ENCODE results near the gene ACSF3.

Gene ACSF3

DNA sequence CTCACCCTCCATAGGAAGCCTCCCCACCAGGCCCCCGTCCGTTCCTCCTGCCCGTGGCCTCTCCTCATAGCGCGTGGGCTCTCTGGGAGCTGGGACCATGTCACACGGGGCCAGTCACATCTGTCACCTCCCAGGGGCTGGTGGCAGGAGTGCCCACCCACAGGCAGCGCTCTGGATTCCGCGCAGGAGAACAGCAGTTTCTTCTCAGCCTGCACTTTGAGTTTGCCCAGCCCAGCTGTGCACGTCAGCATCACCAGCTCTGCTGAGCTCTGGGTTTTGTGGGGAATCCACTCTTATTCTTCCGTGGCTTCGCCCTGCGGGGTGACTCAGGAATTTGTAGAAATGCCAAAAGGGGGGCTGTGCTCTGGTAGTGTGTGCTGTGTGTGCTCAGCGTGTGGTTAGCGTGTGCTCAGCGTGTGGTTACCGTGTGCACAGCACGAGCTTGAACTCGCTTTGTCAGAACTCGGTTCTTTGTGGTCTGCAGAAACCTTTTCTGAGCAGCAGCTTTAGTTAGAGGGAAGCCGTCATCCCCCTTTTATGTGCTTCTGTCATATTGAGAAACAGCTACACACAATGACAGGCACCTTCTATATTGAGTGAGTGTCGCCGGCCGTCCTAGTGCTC, 3.2 kb downstream of the ACSF3 start:
- peak; percentile 37 to 78 for DNase-seq

DNA sequence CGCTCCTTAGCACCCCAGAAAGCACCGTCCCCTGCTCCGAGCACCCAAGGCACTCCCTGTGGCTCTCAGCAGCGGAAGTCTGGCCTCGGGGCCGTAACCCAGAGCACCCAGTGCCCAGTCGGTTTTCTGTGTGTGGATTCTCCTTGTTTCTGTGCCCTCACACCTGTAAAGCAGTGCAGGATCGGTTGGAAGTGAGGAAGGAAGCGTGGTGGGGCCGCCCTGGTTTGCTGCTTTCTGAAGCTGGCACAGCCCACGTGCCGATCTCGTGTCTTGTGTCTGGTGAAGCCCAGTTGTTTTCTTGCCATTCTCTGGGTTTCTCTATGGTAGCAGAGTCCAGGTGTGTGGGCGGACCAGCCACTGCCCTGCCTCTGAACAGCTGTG, 3.7 kb downstream of the ACSF3 start:
- DNase-seq, result peak in 1 of 2 experiments; percentile 28

DNA sequence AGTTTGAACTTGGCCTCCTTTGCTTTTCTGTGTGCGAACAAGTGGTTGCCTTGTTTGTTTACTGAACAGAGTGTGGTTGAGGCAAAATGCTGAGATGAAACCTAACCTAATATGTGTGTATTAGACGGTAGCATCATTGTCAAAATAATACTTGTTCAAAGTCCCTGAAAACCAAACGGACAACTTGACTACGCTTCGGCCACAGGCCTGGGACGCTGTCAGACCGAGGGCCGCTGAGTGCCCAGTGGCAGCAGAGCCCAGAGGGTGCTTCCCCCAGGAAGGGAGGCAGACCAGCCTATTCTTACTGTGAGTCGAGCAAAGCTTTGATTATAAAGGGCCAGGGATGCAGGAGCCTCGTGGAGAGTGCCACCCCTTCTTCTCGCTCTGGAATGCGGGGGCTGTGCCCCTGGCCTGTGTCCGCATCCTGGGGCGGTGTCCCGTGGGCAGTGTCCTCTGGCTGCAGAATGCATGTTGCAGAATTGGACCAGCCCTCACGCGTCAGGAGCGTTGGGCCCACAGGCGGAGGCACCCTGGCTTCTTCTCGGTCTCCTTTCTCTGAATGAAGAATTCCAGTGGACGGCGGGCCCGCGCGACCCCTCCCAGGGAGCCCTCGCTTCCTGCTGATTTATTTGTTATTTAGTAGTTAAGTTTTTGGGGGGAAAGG, 5.2 kb downstream of the ACSF3 start:
- DNase-seq, result no peak

DNA sequence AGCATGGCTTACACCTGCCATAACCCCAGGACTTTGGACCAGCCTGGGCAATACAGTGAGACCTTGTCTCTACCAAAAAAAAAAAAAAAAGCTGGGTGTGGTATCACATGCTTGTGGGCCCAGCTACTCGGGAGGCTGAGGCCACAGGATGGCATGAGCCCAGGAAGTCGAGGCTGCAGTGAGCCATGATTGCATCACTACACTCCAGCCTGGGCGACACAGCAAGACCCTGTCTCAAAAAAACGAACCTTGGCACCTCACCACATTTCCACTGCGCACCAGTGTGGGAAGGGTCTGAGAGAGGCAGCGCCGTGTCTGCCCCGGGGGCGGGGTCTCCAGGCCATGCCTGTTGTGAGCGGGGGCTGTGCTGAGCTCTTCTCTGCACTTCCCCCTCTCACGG, 6.3 kb downstream of the ACSF3 start:
- DNase-seq, result no peak

DNA sequence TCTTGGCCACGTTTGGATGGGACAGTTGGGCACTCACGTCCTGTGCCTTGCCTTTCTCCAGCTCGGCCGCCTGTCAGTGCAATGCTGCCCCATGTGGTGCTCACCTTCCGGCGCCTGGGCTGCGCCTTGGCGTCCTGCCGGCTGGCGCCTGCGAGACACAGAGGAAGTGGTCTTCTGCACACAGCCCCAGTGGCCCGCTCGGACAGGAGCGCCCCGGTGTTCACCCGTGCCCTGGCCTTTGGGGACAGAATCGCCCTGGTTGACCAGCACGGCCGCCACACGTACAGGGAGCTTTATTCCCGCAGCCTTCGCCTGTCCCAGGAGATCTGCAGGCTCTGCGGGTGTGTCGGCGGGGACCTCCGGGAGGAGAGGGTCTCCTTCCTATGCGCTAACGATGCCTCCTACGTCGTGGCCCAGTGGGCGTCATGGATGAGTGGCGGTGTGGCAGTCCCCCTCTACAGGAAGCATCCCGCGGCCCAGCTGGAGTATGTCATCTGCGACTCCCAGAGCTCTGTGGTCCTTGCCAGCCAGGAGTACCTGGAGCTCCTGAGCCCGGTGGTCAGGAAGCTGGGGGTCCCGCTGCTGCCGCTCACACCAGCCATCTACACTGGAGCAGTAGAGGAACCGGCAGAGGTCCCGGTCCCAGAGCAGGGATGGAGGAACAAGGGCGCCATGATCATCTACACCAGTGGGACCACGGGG, 7.1 kb downstream of the ACSF3 start:
- DNase-seq, result no peak

DNA sequence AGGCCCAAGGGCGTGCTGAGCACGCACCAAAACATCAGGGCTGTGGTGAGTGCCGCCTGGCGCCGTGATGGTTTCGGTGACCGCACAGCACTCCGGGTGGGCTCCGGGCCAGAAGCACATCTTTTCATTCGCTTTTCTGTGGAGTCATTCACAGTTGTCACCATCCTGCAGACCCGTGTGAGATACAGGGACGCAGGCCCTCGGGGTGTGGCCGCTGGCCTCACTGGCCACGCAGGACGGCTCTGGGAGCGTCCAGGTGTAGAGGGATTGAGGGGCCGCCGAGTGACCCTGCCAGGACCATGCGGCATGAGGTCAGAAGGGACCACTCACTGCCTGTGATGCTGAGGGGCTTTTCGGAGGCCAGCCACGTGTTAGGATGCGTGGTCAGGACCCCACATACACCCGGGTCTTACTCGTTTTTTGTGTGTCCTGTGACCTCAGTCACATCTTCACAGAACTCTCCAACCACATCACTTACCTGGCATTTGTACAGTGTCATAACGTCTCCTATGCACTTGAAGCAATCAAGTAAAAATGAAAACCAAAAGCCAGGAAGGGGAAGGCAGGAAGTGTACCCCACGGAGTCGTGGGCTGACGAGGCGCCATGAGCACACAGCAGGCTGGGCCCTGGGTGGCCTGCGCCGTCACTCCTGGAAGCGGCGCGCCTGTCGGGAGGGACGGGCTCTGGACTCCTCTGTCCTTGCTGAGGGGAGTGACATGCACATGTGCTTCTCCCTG, 7.8 kb downstream of the ACSF3 start:
- no peak for DNase-seq

DNA sequence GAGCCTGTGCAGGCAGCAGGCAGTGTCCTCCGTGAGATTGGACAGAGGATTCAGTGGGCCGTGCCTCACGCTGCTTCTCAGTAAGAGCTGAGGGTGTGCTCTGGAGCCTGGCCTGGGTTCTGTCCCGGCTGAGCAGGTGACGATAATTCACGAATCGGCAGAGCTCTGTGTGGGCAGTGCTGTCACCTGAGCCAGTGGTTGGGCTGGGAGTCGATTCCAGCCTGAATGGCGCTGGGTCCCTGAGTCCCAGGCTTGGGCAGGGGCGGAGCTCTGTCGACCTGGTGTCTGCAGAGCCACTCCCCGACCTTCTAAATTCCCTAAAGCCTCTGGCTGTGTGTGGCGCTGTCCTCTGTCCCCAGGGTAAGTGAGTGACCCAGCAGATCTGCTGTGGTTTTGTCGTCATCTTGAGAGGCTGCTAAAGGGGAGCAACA, 8.4 kb downstream of the ACSF3 start:
- no peak for DNase-seq

DNA sequence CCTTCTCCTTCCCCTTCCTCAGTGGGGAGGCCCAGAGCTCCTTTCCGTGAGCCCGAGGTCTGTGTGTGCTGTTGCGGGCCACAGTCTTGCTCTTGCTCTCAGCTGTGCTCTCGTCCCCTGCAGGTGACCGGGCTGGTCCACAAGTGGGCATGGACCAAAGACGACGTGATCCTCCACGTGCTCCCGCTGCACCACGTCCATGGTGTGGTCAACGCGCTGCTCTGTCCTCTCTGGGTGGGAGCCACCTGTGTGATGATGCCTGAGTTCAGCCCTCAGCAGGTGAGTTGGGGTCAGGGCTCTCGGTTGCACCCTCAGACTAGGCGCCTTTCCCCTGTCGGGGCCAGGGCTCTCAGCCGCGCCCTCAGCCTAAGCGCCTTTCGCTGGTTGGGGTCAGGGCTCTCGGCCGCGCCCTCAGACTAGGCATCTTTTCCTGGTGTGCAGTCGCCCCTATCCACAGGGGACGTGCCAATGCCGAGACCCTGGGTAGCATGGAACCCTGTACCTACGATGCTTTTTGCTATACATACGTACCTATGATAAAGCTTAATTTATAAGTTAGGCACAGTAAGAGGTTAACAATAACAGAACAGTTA, 8.9 kb downstream of the ACSF3 start:
- DNase-seq, result no peak

DNA sequence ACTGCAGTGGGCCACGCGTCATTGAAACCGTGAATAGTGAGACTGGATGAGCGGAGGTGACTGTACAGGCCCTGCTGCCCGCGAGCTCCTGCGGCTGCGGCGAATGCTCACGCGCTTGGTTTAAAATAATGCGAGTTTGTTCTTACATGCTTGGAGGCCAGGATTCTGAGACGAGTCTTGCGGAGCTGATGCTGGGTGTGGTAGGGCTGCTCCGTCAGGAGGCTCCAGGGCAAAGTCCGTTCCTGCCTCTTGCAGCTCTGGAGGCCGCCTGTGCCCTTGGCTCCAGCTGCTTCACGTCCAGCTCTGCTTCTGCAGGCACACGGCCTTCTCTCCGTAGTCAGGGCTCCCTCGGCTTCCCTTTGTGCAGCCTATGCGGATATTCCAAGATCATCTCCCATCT, 9.5 kb downstream of the ACSF3 start:
- no peak for DNase-seq

DNA sequence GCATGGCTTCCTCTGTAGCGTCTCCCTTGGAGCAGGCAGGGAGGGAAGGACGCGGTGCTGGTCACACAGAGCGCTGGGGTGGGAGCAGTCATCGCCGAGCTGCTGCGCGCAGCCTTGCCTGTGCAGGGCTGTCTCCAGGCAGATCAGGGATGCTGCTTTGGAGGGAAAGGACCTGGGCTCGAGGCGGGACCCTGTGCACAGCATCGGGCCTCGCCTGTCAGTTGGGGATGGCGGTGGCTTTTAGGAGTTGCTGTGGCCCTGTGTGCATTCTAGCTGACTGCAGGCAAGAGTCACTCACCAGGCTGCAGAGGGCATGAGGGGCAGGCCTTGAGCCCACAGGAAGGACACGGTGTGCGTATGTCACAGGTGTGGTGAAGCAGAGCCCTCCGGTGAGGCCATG, 10.1 kb downstream of the ACSF3 start:
- no peak for DNase-seq

DNA sequence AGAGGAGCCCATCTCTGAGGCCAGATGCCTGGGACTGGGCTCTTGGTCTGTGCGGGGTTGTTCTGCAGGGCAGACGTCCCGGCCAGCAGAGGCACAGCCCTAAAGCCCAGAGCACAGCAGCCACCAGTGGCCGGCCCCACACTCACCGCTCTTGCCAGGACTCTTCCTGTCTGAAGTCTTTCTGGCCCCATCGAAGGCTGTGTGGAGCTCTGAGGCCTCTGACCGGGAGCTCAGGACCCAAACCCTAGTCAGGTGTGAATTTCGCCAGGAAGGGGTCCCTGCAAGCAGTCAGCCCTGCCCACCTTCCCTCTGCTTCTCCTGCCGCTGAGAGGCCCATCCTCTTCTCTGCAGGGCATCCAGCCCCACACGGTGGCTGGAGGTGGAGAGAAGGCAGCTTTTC, 10.7 kb downstream of the ACSF3 start:
- DNase-seq, result no peak

DNA sequence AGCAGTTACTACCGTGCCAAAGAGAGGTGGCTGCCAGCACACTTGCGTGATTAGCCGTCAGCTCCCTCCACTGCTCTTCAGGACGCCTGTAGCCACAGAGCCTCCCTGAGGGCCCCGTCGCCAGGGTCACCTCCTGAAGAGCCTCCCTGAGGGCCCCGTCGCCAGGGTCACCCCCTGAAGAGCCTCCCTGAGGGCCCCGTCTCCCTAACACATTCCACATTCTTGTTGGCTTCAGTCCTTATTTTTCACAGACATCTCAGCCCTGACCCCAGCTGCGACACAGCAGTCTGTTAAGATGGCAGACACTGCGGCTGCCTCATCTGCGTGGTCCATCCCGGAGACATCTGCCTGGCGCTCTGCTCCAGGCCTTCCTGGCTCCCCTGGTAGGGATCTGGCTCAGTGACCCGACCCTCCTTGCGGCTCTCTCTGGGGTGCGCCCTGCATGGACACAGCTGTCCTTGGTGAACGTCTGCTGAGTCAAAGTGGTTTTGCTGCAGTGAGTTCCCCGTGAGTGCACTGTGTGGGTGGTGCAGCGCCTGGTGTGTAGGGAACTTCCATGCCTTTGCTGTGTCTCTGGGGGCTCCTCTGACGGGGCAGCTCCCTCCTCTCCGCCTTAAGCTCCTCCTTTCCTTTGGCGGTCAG, 11.4 kb downstream of the ACSF3 start:
- DNase-seq, result no peak

DNA sequence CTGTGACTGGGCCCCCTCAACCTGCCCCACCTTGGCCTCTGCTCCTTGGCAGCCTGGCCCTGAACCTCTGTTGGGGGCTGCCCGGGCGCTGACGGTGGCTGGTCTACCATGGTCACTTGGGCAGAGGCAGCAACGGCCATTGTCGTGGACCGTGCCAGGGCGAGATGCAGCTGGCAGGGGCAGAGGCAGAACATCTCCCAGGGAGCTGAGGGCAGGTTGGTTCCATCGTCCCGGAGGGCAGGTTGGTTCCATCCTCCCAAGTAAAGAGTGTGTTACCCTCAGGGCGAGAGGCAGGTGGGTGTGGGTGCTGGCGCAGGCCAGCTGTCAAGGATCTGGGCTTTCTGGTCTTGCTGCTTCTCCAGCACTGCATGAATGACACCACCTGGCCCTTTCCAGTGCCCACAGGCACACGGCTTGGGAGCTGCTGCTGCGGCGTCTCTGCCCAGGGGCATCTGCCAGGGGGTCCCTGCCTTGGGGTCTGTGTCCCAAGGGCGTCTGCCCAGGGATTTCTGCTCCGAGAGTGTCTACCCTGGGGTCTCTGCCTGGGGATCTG, 12.0 kb downstream of the ACSF3 start:
- no peak for DNase-seq

DNA sequence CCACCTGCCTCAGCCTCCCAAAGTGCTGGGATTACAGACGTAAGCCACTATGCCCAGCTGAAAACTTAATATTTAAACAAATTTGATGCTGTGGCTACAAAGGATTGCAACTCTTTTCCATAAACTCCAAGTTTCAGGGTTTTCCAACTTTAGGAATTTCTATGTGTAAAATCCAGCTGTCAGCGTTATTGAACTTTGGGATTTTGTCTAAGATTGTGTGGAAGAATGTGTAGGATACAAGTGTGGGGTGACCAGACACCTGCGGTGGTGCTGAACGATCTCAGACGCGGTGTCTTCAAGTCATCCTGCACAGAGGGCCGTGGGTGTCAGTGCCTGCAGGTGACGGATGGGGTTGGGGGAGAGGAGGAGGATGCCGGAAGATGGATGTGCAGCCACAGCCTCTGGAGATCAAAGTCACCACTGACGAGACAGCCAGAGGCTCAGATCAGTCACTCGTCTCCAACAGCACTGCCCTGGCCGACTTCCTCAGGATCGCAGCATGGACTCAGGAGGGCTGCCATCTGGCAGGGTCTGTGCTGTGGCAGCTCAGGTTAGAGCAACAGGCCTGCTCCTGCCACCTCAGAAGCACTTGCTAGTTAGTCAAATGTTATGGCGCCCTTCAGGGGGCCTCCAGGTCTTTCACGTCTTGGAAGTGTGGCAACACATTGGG, 13.0 kb downstream of the ACSF3 start:
- no peak for DNase-seq

DNA sequence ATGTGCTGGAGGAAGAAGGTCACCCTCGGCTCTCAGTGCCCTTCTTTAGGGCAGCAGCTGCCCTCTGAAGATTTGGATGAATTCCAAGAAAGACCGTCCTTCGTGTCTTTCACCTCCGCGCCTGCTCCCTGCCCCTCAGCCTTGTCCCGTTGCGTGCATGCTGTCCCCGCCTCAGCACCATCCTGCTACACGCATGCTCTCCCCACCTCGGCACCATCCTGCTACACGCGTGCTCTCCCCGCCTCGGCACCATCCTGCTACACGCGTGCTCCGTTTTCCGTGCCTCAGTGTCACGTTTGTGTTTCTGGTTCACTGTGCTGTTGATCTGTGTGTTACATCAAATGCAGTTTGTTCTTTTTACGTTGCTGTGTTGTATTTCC, 13.5 kb downstream of the ACSF3 start:
- no peak for DNase-seq

DNA sequence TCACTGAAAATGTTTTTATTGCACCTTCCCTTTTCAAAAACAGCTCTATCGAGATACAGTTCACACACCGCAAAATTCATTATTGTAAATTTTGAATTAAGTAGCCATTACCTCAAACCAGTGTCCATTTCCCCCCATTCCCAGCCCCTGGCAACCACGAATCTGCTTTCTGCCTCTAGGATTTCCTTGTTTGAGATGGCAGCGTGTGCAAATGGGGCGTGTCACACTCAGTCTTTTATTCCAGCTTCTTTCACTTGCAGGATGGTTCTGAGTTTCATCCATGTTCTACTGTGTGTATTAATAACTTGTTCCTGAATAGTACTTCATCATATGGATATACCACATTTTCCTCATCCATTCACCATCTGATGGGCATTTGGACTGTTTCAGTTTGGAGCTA, 14.8 kb downstream of the ACSF3 start:
- DNase-seq, result no peak

DNA sequence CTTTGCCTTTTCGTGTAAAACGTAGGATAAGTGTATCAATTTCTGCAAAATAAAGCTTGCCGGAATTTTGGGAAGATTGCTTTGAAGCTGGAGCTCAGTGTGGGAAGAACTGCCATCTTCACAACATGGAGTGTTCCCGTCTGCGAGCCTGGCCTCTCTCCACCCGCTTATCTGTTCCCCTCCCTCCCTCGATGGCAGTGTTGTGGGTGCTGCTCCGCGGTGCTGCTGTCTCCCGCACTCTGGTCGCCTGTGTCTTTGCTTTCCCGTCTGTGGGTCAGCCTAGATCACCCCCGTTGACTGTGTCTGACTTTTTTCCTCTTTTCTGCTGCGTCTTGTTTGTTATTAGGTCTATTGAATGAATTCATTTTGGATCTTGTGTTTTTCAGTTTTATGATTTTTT, 17.0 kb downstream of the ACSF3 start:
- no peak for DNase-seq

DNA sequence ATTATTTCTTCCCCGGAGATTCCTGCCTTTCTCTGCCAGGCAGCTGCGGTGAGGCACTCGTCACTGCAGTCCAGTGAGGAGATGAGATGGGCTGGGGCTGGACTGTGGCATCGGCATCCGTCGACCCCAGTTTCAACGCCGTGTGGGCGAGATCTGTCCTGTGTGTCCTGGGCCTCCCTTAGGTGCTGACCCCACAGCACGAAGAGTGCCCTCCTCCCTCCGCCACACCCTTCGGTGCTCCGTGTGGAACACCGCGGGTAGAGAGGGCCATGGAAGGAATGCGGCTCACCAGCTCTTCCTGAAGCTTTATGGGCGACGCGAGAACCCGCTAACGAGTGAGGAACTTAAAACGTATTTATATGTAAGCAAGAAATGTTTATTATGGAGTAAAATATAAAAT, 17.6 kb downstream of the ACSF3 start:
- no peak for DNase-seq

DNA sequence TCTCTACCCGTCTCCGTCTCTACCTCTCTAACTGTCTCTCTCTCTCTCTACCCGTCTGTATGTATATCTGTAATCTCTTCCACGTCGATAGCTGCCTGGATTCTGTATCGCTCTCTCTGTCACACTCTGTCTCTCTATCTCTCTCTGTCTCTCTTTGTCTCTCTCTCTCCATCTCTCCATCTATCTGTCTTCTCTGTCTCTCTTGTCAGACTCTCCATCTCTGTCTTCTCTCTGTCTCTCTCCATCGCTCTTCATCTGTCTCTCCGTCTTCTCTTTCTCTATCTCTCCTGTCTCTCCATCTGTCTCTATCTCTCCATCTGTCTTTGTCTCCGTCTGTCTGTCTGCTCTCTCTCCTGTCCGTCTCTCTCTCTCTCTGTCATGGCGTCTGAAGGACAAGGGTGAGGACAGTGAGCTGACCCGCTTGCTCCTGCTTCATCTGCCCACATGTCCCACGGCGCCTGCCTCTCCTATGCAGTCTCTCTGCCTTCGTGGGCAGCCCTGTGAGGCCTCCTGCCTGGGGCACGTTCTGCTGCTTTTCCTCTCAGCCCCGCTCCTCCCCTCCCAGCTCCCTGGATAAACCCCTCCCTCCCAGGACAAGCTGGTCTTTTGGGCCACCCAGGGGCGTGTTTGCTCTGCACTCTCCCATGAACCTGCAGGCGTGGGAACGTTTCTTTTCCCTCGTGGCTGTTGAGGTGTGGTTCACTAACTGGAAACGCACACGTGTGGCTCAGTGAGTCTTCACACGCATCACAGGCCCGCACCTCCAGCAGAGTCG, 18.9 kb downstream of the ACSF3 start:
- peak in 1 of 2 experiments; percentile 25 for DNase-seq

DNA sequence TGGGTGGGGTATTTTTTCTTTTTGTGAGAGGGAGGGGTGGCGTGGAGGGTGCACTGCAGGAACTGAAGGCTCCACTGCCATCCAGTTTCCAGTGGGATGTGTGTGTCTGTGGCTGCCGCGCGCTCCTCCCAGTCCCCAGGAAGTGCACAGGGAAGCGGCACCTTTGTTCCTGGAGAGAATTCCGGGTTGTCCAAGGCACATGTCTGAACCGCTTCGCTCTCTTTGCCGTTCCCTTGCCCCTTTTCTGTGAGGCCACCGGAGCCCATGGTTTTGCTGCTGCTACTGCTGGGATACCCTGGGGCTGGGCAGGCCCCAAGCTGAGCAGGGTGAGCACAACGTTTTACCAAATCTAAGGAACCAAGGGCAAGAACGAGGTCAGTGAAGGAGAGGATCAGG, 19.5 kb downstream of the ACSF3 start:
- no peak for DNase-seq

DNA sequence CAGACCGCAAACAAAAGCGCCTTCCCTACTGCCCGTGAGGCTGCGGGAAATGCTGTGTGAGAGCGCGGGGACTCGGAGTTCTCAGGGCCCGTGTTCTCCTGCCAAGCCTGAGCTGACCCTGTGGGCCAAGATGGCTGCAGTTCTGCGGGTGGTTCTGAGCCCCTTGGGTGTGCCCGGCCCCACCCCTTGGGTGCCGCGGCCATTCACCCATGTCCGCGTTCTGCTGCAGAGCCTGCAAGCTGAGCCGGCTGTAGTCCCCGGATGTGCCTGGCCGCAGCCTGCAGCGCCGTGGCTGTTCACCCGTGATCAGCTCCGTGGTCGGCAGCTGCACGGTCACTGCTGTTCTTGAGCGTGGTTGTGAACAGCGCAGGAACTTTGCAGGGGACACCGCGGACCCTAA, 20.0 kb downstream of the ACSF3 start:
- no peak for DNase-seq

Measured in stimulated activated CD4-positive, alpha-beta T cell treated with anti-CD3 and anti-CD28 coated beads, Interleukin-4, amount 100 ng/mL, for 4 hours (primary cell).